Peyer's patch (tissue), 4 donors: ENCODE data around the gene TMEM132C. TPM values are rescaled to one million over a fixed set of nuclear protein-coding genes. Genes with fewer than 3 reads are reported as not detected.

Experiments
- DNase-seq, 3 donors: peaks; one replicate each; pipeline ENCODE4 v3.0.0-alpha.2; 2017 to 2019
- H3K27ac ChIP-seq, 4 donors: fragments of 200-600 bp; sonication (generic); one replicate each; pipeline ENCODE4 v1.5.1; 2016 to 2019
- H3K27me3 ChIP-seq, 2 donors: fragments of 200-600 bp; sonication (generic); one replicate each; pipeline ENCODE4 v1.5.1; 2019
- H3K36me3 ChIP-seq, 3 donors: fragments of 200-600 bp; sonication (generic); one replicate each; pipeline ENCODE4 v1.5.1; 2016 to 2019
- H3K4me1 ChIP-seq, 4 donors: fragments of 200-600 bp; sonication (generic); one replicate each; pipeline ENCODE4 v1.5.1; 2016 to 2019
- H3K4me3 ChIP-seq, 4 donors: fragments of 200-600 bp; sonication (generic); 1 replicate in 3 of 4; 2 replicates in 1 of 4; pipeline ENCODE4 v1.5.1; 2016 to 2019; ENCODE audit warnings: mild to moderate bottlenecking in 1 of 4
- H3K9me3 ChIP-seq, 4 donors: fragments of 200-600 bp; sonication (generic); one replicate each; pipeline ENCODE4 v1.5.1; 2016 to 2019; ENCODE audit warnings: mild to moderate bottlenecking in 1 of 4
- POLR2A ChIP-seq, 2 donors: fragments of 450-650 bp; IDR thresholded peaks; one replicate each; pipeline ENCODE4 v1.5.1; 2017; ENCODE audit warnings: antibody characterized with exemption in 2 of 2, mild to moderate bottlenecking in 2 of 2, moderate library complexity in 2 of 2
- total RNA-seq, 4 donors: library from RNA; depleted of rRNA; stranded (reverse); fragments of >200 nt; gene quantifications; one replicate each; pipeline ENCODE4 v1.1.0, GENCODE V29; 2016
- TF ChIP-seq, protein P1 (sequence below), 6 experiments: fragments of 450-650 bp in 4 of 6; fragments of 200-600 bp in 2 of 6; sonication (generic) in 1 of 6; IDR thresholded peaks; one replicate each; pipeline ENCODE4 v1.5.1; 2017 to 2019; ENCODE audit warnings: antibody characterized with exemption in 6 of 6, mild to moderate bottlenecking in 3 of 6, moderate library complexity in 1 of 6

The TMEM132C gene
- total RNA-seq, 4 donors from 2014 or later: 0.88 to 5.0 (median 2.0) TPM

DNA sequence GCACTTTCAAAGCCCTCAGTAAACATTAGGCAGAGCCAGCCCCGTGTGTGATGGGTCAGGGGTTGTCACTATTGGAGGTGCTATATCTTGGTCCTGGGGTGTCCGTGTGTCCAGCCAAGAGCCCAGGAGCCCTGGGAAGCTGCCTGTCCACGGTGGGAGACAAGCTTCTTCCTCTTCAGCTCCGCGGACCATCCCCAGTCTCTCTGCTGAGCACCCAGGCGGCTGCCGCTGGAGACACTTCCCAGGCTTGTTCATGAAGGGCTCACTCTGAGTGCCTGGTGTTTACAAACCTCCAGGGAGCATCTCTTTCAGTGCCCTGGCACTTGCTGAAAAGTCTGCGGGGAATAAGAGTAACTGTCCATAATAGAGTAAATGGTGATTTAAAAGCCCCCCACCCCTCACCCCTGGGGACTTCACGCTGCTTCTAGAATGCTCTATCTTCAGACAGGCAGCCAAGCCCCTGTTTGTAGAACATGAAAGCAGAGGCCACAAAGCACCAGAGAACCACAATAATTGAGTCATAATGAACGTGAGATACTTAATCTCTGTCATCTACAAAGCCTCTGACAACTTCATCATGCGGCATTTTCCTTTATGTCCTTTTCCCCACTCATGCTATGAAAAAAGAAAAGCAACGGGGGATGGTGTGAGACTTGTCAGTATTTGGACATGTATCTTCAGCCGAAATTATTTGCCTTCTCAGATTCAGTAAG, 178.6 kb downstream of the TMEM132C start:
- DNase-seq: no peak
- Histone ChIP-seq H3K4me1 (no peaks in the 10 kb centered on the region), H3K27ac (no peak overlapping the region), H3K27me3 (no peaks in the 10 kb centered on the region), H3K36me3 (no peaks in the 10 kb centered on the region), H3K9me3 (no peaks in the 10 kb centered on the region), H3K4me3 (no peak overlapping the region)
- TF ChIP-seq POLR2A (IDR thresholded peaks at IDR 0.05): no peak
- TF ChIP-seq, protein P1, sequence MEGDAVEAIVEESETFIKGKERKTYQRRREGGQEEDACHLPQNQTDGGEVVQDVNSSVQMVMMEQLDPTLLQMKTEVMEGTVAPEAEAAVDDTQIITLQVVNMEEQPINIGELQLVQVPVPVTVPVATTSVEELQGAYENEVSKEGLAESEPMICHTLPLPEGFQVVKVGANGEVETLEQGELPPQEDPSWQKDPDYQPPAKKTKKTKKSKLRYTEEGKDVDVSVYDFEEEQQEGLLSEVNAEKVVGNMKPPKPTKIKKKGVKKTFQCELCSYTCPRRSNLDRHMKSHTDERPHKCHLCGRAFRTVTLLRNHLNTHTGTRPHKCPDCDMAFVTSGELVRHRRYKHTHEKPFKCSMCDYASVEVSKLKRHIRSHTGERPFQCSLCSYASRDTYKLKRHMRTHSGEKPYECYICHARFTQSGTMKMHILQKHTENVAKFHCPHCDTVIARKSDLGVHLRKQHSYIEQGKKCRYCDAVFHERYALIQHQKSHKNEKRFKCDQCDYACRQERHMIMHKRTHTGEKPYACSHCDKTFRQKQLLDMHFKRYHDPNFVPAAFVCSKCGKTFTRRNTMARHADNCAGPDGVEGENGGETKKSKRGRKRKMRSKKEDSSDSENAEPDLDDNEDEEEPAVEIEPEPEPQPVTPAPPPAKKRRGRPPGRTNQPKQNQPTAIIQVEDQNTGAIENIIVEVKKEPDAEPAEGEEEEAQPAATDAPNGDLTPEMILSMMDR (IDR thresholded peaks at IDR 0.05): no peak

DNA sequence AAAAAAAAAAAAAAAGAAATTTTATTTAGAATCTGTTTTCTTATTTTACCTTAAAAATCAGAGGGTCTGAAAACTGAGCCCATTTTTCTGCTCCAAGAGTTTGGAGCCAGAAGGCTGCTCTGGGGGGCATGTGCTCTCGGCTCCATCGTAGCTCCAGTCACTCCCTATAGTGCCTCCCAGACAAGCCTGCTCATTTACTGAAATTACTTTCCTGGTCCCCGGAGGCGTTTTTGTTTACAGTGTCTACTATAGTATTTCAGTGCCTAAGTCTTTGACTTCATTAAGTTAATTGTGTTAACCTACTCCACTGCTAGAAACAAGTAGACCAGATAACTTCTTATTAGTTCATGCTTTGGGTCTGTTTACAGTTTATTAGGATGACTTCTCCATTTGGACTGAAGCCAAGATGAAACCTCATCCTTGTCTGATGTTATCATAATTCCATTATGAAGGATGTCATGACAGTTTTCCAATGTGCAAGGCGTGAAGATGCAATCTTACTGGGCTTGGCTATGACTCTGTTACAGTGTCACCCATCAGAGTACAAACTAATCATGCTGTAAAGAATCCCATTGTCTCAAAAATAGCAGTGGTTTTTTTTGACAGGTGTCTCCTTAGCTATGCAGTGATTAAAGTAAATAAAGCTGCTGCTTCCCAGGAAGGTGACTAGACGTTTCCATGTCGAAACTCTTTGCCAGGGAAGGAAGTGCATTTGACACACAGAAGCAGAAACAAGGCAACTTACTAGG, 182.3 kb downstream of the TMEM132C start:
- no peak for DNase-seq
- Histone ChIP-seq H3K27ac (no peak overlapping the region), H3K4me1 (no peaks in the 10 kb centered on the region), H3K36me3 (no peaks in the 10 kb centered on the region), H3K9me3 (no peaks in the 10 kb centered on the region), H3K27me3 (no peaks in the 10 kb centered on the region), H3K4me3 (no peak overlapping the region)
- TF ChIP-seq POLR2A (IDR thresholded peaks at IDR 0.05): no peak
- TF ChIP-seq, protein P1 (IDR thresholded peaks at IDR 0.05): no peak

DNA sequence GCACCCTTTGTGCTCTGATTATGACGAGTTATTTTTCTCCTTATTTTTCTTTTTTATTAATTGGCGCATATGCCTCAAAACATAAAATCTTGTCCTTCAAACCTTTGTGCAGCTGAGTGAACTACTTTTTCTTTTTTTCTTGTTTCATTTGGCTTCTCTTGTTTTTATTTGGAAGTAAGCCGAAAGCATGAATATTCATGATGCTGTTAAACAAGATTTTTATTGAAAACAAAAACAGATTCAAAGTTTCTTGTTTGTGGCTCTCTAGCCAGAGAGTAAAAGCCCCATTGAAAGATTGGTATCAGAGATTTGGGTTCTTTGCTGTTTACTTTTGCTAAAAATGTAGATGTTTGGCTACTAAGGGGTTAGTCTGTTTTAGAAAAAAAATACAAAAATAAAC, 183.8 kb downstream of the TMEM132C start:
- no peak for TF ChIP-seq POLR2A (IDR thresholded peaks at IDR 0.05)
- TF ChIP-seq, protein P1 (IDR thresholded peaks at IDR 0.05): no peak
- Histone ChIP-seq H3K4me1 (no peaks in the 10 kb centered on the region), H3K9me3 (no peaks in the 10 kb centered on the region), H3K4me3 (no peak overlapping the region), H3K27me3 (no peaks in the 10 kb centered on the region), H3K36me3 (no peaks in the 10 kb centered on the region), H3K27ac (no peak overlapping the region)
- DNase-seq: no peak

- H3K9me3 ChIP-seq: no peaks in the 10 kb centered on the region
- no peaks in the 10 kb centered on the region for H3K4me1 ChIP-seq
- no peak overlapping the region for H3K27ac ChIP-seq
- no peak for DNase-seq
- H3K27me3 ChIP-seq: no peaks in the 10 kb centered on the region
- H3K36me3 ChIP-seq: no peaks in the 10 kb centered on the region
- TF ChIP-seq, protein P1 (IDR thresholded peaks at IDR 0.05): no peak
- TF ChIP-seq POLR2A (IDR thresholded peaks at IDR 0.05): no peak
- H3K4me3 ChIP-seq: no peak overlapping the region
Measured at GRCh38 chr12:128455851-128456250, 188.9 kb downstream of the TMEM132C start.

DNA sequence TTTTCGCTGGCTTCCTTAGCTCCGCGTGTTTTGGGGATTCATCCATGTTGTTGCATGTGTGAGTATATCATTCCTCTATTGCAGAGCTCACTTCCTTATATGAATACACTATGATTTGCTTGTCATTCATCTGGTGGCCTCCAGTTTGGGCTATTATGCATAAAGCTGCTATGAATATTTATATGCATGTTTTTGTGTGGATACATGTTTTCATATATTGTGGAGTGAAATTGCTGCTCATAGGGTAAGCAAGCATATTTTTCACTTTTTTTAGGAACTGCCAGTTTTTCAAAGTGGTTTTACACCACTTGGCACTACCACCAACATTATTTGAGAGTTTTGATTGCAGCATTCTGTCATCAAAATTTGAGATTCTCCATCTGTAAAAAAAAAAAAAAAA, 190.0 kb downstream of the TMEM132C start:
- Histone ChIP-seq H3K27me3 (no peaks in the 10 kb centered on the region), H3K9me3 (no peaks in the 10 kb centered on the region), H3K36me3 (no peaks in the 10 kb centered on the region), H3K27ac (no peak overlapping the region), H3K4me1 (no peaks in the 10 kb centered on the region), H3K4me3 (no peak overlapping the region)
- no peak for DNase-seq
- TF ChIP-seq, protein P1 (IDR thresholded peaks at IDR 0.05): no peak
- no peak for TF ChIP-seq POLR2A (IDR thresholded peaks at IDR 0.05)
